Measurements from ENCODE around the gene MLLT10. TPM values are rescaled to one million over a fixed set of nuclear protein-coding genes. Genes with fewer than 3 reads are reported as not detected.

MLLT10 gene
- total and polyA plus RNA-seq, 9 of the 15 experiments (the other 6 are each of a cell fraction or from before 2014, with no cell fraction given) = 18.8 to 81.4 (median 64.2) TPM

DNA sequence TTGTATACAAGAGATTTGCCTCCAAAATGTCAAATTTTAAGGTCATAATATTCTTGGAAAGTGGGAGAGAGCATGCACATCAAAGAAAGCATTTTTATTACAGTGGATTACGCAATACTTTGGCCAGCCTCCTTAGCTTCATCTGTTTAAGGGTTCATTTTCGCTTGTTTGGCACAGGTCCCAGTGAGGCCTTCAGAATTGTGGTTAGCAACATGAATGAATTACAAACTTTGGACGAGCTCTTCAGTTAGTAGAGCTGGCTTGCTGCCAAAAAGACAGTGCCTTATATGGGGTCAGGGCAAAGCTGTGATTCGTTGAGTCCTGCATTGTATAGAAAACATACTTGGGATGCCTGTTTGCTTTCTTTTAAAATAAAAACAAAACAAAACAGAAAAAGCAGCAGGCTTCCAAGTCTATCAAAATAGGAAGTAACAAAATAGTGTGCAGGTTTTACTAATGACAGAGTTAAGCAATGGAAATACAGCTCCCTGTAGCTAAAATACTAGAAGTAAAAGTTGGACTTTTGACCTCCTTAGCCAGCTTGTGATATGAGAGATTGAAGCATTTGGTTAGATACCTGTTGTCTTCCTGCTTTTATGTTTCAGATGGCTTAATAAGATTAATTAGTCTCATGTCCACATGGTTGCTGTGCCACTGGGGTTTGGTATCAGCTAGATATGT lies 190.8 kb downstream of the MLLT10 start (continued):
- TF ChIP-seq, protein P1, sequence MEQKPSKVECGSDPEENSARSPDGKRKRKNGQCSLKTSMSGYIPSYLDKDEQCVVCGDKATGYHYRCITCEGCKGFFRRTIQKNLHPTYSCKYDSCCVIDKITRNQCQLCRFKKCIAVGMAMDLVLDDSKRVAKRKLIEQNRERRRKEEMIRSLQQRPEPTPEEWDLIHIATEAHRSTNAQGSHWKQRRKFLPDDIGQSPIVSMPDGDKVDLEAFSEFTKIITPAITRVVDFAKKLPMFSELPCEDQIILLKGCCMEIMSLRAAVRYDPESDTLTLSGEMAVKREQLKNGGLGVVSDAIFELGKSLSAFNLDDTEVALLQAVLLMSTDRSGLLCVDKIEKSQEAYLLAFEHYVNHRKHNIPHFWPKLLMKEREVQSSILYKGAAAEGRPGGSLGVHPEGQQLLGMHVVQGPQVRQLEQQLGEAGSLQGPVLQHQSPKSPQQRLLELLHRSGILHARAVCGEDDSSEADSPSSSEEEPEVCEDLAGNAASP (IDR thresholded peaks at IDR 0.05) = no peak
- TF ChIP-seq, protein P2, sequence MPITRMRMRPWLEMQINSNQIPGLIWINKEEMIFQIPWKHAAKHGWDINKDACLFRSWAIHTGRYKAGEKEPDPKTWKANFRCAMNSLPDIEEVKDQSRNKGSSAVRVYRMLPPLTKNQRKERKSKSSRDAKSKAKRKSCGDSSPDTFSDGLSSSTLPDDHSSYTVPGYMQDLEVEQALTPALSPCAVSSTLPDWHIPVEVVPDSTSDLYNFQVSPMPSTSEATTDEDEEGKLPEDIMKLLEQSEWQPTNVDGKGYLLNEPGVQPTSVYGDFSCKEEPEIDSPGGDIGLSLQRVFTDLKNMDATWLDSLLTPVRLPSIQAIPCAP (CRISPR knock-in tag; IDR thresholded peaks at IDR 0.05; ENCODE audit: borderline replicate concordance) = no peak
- TF ChIP-seq SMAD4 (CRISPR knock-in tag; conservative IDR thresholded peaks at IDR 0.05) (peak; percentile 38; the same call in 1 of the 2 replicates), CBX2 (IDR thresholded peaks at IDR 0.05; ENCODE audit: insufficient read depth, low read length, poor library complexity, severe bottlenecking) (no peak), CBX3 (IDR thresholded peaks at IDR 0.05; ENCODE audit: borderline replicate concordance in 1 of 2, low read length in 2 of 2) (peak in 1 of 2 experiments; percentile 39; a peak in 1 of 3 replicates), NR1H2 (CRISPR knock-in tag; IDR thresholded peaks at IDR 0.05) (no peak), RFX7 (CRISPR knock-in tag; IDR thresholded peaks at IDR 0.05) (no peak), CC2D1A (IDR thresholded peaks at IDR 0.05) (no peak), ZNF561 (CRISPR knock-in tag; conservative IDR thresholded peaks at IDR 0.05) (no peak), NR4A1 (CRISPR knock-in tag; IDR thresholded peaks at IDR 0.05) (no peak), NR4A1 (tag; IDR thresholded peaks at IDR 0.05) (no peak), NELFE (IDR thresholded peaks at IDR 0.05; ENCODE audit: insufficient read depth, insufficient read length) (no peak), RUNX1 (IDR thresholded peaks at IDR 0.05; ENCODE audit: low read depth) (no peak), TAL1 (IDR thresholded peaks at IDR 0.05) (0 out of 2 replicates have a peak, but pooled peaks have one; percentile 3), NFYB (IDR thresholded peaks at IDR 0.05; ENCODE audit: extremely low read depth, insufficient read length) (no peak), PHTF2 (CRISPR knock-in tag; IDR thresholded peaks at IDR 0.05) (no peak), POLR3G (IDR thresholded peaks at IDR 0.05; ENCODE audit: extremely low read depth, insufficient read length, insufficient replicate concordance) (no peak)
- TF ChIP-seq, protein P3, sequence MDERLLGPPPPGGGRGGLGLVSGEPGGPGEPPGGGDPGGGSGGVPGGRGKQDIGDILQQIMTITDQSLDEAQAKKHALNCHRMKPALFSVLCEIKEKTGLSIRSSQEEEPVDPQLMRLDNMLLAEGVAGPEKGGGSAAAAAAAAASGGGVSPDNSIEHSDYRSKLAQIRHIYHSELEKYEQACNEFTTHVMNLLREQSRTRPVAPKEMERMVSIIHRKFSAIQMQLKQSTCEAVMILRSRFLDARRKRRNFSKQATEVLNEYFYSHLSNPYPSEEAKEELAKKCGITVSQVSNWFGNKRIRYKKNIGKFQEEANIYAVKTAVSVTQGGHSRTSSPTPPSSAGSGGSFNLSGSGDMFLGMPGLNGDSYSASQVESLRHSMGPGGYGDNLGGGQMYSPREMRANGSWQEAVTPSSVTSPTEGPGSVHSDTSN (CRISPR knock-in tag; IDR thresholded peaks at IDR 0.05; ENCODE audit: low read depth) = no peak
- TF ChIP-seq, protein P3 (tag; conservative IDR thresholded peaks at IDR 0.05; ENCODE audit: low read depth) = 0 out of 2 replicates have a peak, but pooled peaks have one; percentile 10
- TF ChIP-seq, protein P4, sequence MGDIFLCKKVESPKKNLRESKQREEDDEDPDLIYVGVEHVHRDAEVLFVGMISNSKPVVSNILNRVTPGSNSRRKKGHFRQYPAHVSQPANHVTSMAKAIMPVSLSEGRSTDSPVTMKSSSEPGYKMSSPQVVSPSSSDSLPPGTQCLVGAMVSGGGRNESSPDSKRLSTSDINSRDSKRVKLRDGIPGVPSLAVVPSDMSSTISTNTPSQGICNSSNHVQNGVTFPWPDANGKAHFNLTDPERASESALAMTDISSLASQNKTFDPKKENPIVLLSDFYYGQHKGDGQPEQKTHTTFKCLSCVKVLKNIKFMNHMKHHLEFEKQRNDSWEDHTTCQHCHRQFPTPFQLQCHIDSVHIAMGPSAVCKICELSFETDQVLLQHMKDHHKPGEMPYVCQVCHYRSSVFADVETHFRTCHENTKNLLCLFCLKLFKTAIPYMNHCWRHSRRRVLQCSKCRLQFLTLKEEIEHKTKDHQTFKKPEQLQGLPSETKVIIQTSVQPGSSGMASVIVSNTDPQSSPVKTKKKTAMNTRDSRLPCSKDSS (IDR thresholded peaks at IDR 0.05; ENCODE audit: low read depth, partially characterized antibody) = no peak
- TF ChIP-seq, protein P5, sequence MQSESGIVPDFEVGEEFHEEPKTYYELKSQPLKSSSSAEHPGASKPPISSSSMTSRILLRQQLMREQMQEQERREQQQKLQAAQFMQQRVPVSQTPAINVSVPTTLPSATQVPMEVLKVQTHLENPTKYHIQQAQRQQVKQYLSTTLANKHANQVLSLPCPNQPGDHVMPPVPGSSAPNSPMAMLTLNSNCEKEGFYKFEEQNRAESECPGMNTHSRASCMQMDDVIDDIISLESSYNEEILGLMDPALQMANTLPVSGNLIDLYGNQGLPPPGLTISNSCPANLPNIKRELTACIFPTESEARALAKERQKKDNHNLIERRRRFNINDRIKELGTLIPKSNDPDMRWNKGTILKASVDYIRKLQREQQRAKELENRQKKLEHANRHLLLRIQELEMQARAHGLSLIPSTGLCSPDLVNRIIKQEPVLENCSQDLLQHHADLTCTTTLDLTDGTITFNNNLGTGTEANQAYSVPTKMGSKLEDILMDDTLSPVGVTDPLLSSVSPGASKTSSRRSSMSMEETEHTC (IDR thresholded peaks at IDR 0.05) = no peak
